Measurements from ENCODE around the gene STIM1.

- no peak for TF ChIP-seq POLR2AphosphoS5 (IDR thresholded peaks at IDR 0.05)
- no peak for TF ChIP-seq CTCF (IDR thresholded peaks at IDR 0.05)
- TF ChIP-seq POLR2A (IDR thresholded peaks at IDR 0.05): no peak
Observed at GRCh38 chr11:3939211-3939610, 83.7 kb downstream of the STIM1 start.

Measured in gastroesophageal sphincter (tissue), 3 donors.